Measurements from ENCODE around the gene TRAF3IP1. TPM values are rescaled to one million over a fixed set of nuclear protein-coding genes. Genes with fewer than 3 reads are reported as not detected.

Gene TRAF3IP1
- total RNA-seq, 1 donor from 2014 or later, result 11.2 TPM

GRCh38 chr2:238379096-238379810, 58.9 kb downstream of the TRAF3IP1 start:
- H3K27ac Mint-ChIP-seq, result peak overlapping the region; percentile 90

GRCh38 chr2:238380336-238380735, 60.0 kb downstream of the TRAF3IP1 start:
- no peak overlapping the region for H3K4me3 ChIP-seq
- H3K9ac ChIP-seq, result no peak overlapping the region
- H3K27me3 ChIP-seq, result no peaks in the 10 kb centered on the region
- no peaks in the 10 kb centered on the region for H3K9me3 ChIP-seq (ENCODE audit: low read depth)
- Mint-ChIP-seq H3K9me3 (peaks cover 6% of the 10 kb centered on the region), H3K4me3 (no peak overlapping the region), H3K4me1 (peaks cover 22% of the 10 kb centered on the region), H3K27me3 (ENCODE audit: insufficient read depth, low read depth) (peaks cover 6% of the 10 kb centered on the region), H3K27ac (no peak overlapping the region), H3K36me3 (peaks cover 28% of the 10 kb centered on the region)
- no peak overlapping the region for H2AFZ ChIP-seq (replicated peaks)
- no peak overlapping the region for H3K27ac ChIP-seq
- no peak overlapping the region for H3K4me2 ChIP-seq
- no peak for DNase-seq (ENCODE audit: low spot score)
- H3K4me1 ChIP-seq, result no peaks in the 10 kb centered on the region
- H3K79me2 ChIP-seq (ENCODE audit: low read depth), result no peaks in the 10 kb centered on the region
- TF ChIP-seq EZH2 (IDR thresholded peaks at IDR 0.05), result no peak
- TF ChIP-seq, protein P1, sequence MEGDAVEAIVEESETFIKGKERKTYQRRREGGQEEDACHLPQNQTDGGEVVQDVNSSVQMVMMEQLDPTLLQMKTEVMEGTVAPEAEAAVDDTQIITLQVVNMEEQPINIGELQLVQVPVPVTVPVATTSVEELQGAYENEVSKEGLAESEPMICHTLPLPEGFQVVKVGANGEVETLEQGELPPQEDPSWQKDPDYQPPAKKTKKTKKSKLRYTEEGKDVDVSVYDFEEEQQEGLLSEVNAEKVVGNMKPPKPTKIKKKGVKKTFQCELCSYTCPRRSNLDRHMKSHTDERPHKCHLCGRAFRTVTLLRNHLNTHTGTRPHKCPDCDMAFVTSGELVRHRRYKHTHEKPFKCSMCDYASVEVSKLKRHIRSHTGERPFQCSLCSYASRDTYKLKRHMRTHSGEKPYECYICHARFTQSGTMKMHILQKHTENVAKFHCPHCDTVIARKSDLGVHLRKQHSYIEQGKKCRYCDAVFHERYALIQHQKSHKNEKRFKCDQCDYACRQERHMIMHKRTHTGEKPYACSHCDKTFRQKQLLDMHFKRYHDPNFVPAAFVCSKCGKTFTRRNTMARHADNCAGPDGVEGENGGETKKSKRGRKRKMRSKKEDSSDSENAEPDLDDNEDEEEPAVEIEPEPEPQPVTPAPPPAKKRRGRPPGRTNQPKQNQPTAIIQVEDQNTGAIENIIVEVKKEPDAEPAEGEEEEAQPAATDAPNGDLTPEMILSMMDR (IDR thresholded peaks at IDR 0.05), result no peak
- TF ChIP-seq EZH2phosphoT487 (IDR thresholded peaks at IDR 0.05), result no peak
- no peaks in the 10 kb centered on the region for H4K20me1 ChIP-seq (ENCODE audit: low read depth)
- no peaks in the 10 kb centered on the region for H3K36me3 ChIP-seq
- no peaks in the 10 kb centered on the region for H3F3A ChIP-seq (ENCODE audit: low read depth)

More at GRCh38 chr2:238379096-238379810, 58.9 kb downstream of the TRAF3IP1 start:
- no peaks in the 10 kb centered on the region for H3K79me2 ChIP-seq (ENCODE audit: low read depth)
- no peak overlapping the region for H3K4me3 ChIP-seq
- H3K27ac ChIP-seq, result no peak overlapping the region
- no peak overlapping the region for H2AFZ ChIP-seq (replicated peaks)
- H3K9me3 Mint-ChIP-seq, result peaks cover 6% of the 10 kb centered on the region
- H3K27me3 Mint-ChIP-seq (ENCODE audit: insufficient read depth, low read depth), result peaks cover 6% of the 10 kb centered on the region
- no peaks in the 10 kb centered on the region for H3F3A ChIP-seq (ENCODE audit: low read depth)
- H3K36me3 ChIP-seq, result no peaks in the 10 kb centered on the region
- TF ChIP-seq EZH2phosphoT487 (IDR thresholded peaks at IDR 0.05), result no peak
- no peak for TF ChIP-seq EZH2 (IDR thresholded peaks at IDR 0.05)
- TF ChIP-seq, protein P1 (IDR thresholded peaks at IDR 0.05), result no peak
- no peaks in the 10 kb centered on the region for H3K4me1 ChIP-seq
- peaks cover 22% of the 10 kb centered on the region for H3K4me1 Mint-ChIP-seq
- peaks cover 28% of the 10 kb centered on the region for H3K36me3 Mint-ChIP-seq
- no peak overlapping the region for H3K9ac ChIP-seq
- no peak overlapping the region for H3K4me2 ChIP-seq
- no peaks in the 10 kb centered on the region for H4K20me1 ChIP-seq (ENCODE audit: low read depth)
- H3K27me3 ChIP-seq, result no peaks in the 10 kb centered on the region
- no peak overlapping the region for H3K4me3 Mint-ChIP-seq
- H3K9me3 ChIP-seq (ENCODE audit: low read depth), result no peaks in the 10 kb centered on the region
- DNase-seq (ENCODE audit: low spot score), result no peak

GRCh38 chr2:238380785-238381184, 60.5 kb downstream of the TRAF3IP1 start:
- Mint-ChIP-seq H3K27me3 (ENCODE audit: insufficient read depth, low read depth) (peaks cover 6% of the 10 kb centered on the region), H3K4me1 (peaks cover 22% of the 10 kb centered on the region), H3K27ac (no peak overlapping the region), H3K9me3 (peaks cover 6% of the 10 kb centered on the region), H3K4me3 (no peak overlapping the region), H3K36me3 (peaks cover 28% of the 10 kb centered on the region)
- DNase-seq (ENCODE audit: low spot score), result no peak
- Histone ChIP-seq H3K4me1 (no peaks in the 10 kb centered on the region), H3K4me3 (no peak overlapping the region), H3K27ac (no peak overlapping the region), H3K36me3 (no peaks in the 10 kb centered on the region), H3K27me3 (no peaks in the 10 kb centered on the region), H3K79me2 (ENCODE audit: low read depth) (no peaks in the 10 kb centered on the region), H3K9me3 (ENCODE audit: low read depth) (no peaks in the 10 kb centered on the region), H3F3A (ENCODE audit: low read depth) (no peaks in the 10 kb centered on the region), H3K9ac (no peak overlapping the region), H4K20me1 (ENCODE audit: low read depth) (no peaks in the 10 kb centered on the region), H2AFZ (replicated peaks) (no peak overlapping the region), H3K4me2 (no peak overlapping the region)
- no peak for TF ChIP-seq EZH2 (IDR thresholded peaks at IDR 0.05)
- TF ChIP-seq EZH2phosphoT487 (IDR thresholded peaks at IDR 0.05), result no peak
- TF ChIP-seq, protein P1 (IDR thresholded peaks at IDR 0.05), result no peak
